Neural cell (in vitro differentiated cells): ENCODE measurements around the gene CENPX. TPM values are rescaled to one million over a fixed set of nuclear protein-coding genes. Genes with fewer than 3 reads are reported as not detected.

Experiments
- H2AFZ ChIP-seq: fragments of 200-600, 300-800 bp; sonication (generic), shearing (Covaris generic); 2 replicates; pipeline ENCODE4 v1.6.0; 2014; ENCODE audit warnings: low read depth, mild to moderate bottlenecking, antibody characterized with exemption, low read length, moderate library complexity
- H3F3A ChIP-seq: fragments of 200-600 bp; shearing (Covaris generic); 2 replicates; pipeline ENCODE4 v1.6.1; 2016; ENCODE audit warnings: mild to moderate bottlenecking, moderate library complexity, mixed read lengths, antibody characterized with exemption, low read length; ENCODE audit not compliant: insufficient read depth, poor library complexity, severe bottlenecking
- H3K27ac ChIP-seq: fragments of 200-600, 300-800 bp; sonication (generic), shearing (Covaris generic); 2 replicates; pipeline ENCODE4 v1.5.1; 2014; ENCODE audit warnings: mild to moderate bottlenecking, low read length, moderate library complexity
- H3K27me3 ChIP-seq: fragments of 300-800, 200-600 bp; sonication (generic), shearing (Covaris generic); 2 replicates; pipeline ENCODE4 v1.6.0; 2014; ENCODE audit warnings: mild to moderate bottlenecking, low read depth, low read length, moderate library complexity; ENCODE audit not compliant: insufficient read depth
- H3K36me3 ChIP-seq: fragments of 300-800, 200-600 bp; sonication (generic), shearing (Covaris generic); 2 replicates; pipeline ENCODE4 v1.5.1; 2014; ENCODE audit warnings: mild to moderate bottlenecking, antibody characterized with exemption, low read length, moderate library complexity; ENCODE audit not compliant: insufficient read depth
- H3K4me2 ChIP-seq: fragments of 300-800, 200-600 bp; sonication (generic), shearing (Covaris generic); 2 replicates; pipeline ENCODE4 v1.6.0; 2014; ENCODE audit warnings: mild to moderate bottlenecking, low read length
- H3K4me3 ChIP-seq: fragments of 300-800, 200-600 bp; sonication (generic), shearing (Covaris generic); 2 replicates; pipeline ENCODE4 v1.5.1; 2014; ENCODE audit warnings: mild to moderate bottlenecking, low read length, moderate library complexity
- H3K79me2 ChIP-seq: fragments of 200-600 bp; shearing (Covaris generic); replicated peaks from 2 replicates; pipeline ENCODE4 v1.6.0; 2014; ENCODE audit warnings: mild to moderate bottlenecking, low read length, moderate library complexity; ENCODE audit not compliant: insufficient read depth
- H3K9ac ChIP-seq: fragments of 300-800, 200-600 bp; sonication (generic), shearing (Covaris generic); 2 replicates; pipeline ENCODE4 v1.6.1; 2016; ENCODE audit warnings: mild to moderate bottlenecking, low read length, mixed read lengths
- H3K9me2 ChIP-seq: fragments of 200-600 bp; shearing (Covaris generic); 2 replicates; pipeline ENCODE4 v1.6.1; 2016; ENCODE audit warnings: mild to moderate bottlenecking, low read length, mixed read lengths; ENCODE audit not compliant: insufficient read depth
- H3K9me3 ChIP-seq: fragments of 200-600, 300-800 bp; sonication (generic), shearing (Covaris generic); 2 replicates; pipeline ENCODE4 v1.6.1; 2016; ENCODE audit warnings: mild to moderate bottlenecking, mixed run types, low read length, moderate library complexity, mixed read lengths
- H4K20me1 ChIP-seq: fragments of 200-600 bp; shearing (Covaris generic); 2 replicates; pipeline ENCODE4 v1.6.1; 2016; ENCODE audit warnings: mild to moderate bottlenecking, mixed run types; ENCODE audit not compliant: insufficient read depth
- CTCF ChIP-seq: fragments of 450-650 bp; IDR thresholded peaks from 2 replicates; pipeline ENCODE4 v1.5.1; 2014; ENCODE audit warnings: antibody characterized with exemption, mild to moderate bottlenecking, moderate library complexity; ENCODE audit not compliant: poor library complexity, severe bottlenecking
- EP300 ChIP-seq: fragments of 450-650 bp; conservative IDR thresholded peaks from 2 replicates; pipeline ENCODE4 v1.6.1; 2014; ENCODE audit warnings: antibody characterized with exemption, mild to moderate bottlenecking, moderate library complexity; ENCODE audit not compliant: poor library complexity, severe bottlenecking
- EZH2 ChIP-seq: fragments of 200-600, 300-800 bp; shearing (Covaris generic), sonication (generic); IDR thresholded peaks from 2 replicates; pipeline ENCODE4 v1.6.1; 2014; ENCODE audit warnings: antibody characterized with exemption, low read length, borderline replicate concordance, mild to moderate bottlenecking; ENCODE audit not compliant: insufficient read depth, poor library complexity, severe bottlenecking
- MXI1 ChIP-seq: fragments of 450-650 bp; conservative IDR thresholded peaks from 2 replicates; pipeline ENCODE4 v1.6.1; 2014; ENCODE audit warnings: antibody characterized with exemption, mild to moderate bottlenecking; ENCODE audit not compliant: poor library complexity, severe bottlenecking
- POLR2AphosphoS5 ChIP-seq: IDR thresholded peaks from 2 replicates; pipeline ENCODE4 v1.6.1; 2012
- RAD21 ChIP-seq: fragments of 450-650 bp; conservative IDR thresholded peaks from 2 replicates; pipeline ENCODE4 v1.6.1; 2014; ENCODE audit warnings: antibody characterized with exemption, mild to moderate bottlenecking, moderate library complexity
- SMC3 ChIP-seq: fragments of 450-650 bp; conservative IDR thresholded peaks from 2 replicates; pipeline ENCODE4 v1.6.1; 2014; ENCODE audit warnings: antibody characterized with exemption, mild to moderate bottlenecking, moderate library complexity; ENCODE audit not compliant: poor library complexity
- TAF1 ChIP-seq: IDR thresholded peaks from 2 replicates; pipeline ENCODE4 v1.6.1; 2012; ENCODE audit warnings: low read depth
- polyA plus RNA-seq: library from polyadenylated mRNA; depleted of rRNA; stranded (reverse); fragments of >200 nt; gene quantifications from 2 replicates; pipeline ENCODE4 v1.2.3, GENCODE V29; 2014
- TF ChIP-seq, protein P1 (sequence below): IDR thresholded peaks from 2 replicates; pipeline ENCODE4 v1.6.1; 2012; ENCODE audit warnings: borderline replicate concordance

Gene CENPX
- polyA plus RNA-seq, 1 donor from 2014 or later: 205 TPM

DNA sequence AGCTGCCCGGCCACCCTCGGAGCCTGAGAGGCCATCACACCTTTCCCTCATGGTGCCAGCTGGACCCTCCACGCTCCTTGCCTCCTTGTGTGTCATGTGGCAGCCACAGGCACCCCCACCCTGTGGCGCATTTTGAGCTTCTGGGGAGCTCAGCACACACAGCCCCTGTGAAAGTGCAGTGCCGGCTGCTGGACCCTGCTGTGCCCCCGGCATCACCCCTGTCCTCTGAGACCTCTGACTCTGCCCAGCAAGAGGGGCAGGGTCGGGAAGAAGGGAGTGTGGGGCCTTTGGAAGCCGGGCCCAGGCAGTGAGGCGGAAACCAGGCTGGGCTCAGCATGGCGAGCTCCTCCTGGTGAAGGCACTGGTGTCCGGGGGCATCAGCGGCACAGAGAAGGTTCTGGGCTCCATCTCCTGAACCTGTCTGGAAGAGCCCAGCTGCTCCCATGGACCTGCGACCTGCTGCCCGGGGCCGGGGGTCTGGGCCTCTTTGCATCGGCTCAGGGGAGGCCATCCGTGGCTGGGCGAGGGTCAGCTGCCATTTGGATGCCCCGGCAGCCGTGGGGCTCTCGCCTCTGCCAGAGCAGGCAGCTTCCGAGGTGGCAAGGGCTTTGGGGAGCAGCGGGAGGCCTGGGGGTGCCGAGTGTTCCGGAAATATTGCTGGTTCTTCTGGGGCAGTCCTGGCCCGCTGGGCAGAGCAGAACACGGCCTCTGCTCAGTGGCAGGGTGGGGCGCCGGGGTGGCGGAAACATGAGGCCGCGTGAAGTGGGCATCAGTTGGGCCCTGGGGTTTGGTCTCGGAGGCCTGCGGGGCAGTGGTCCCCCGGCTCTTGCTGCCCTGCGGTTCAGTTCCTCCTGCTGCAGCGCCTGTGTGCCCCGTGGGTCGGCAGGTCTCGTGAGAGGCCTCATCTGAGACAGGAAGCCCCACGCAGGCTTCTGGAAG lies 17.9 kb downstream of the CENPX start:
- no peak overlapping the region for H3K4me3 ChIP-seq
- no peaks in the 10 kb centered on the region for H3K27me3 ChIP-seq
- H3K36me3 ChIP-seq: no peaks in the 10 kb centered on the region
- H3K27ac ChIP-seq: no peak overlapping the region
- no peaks in the 10 kb centered on the region for H4K20me1 ChIP-seq
- no peak for TF ChIP-seq EP300
- TF ChIP-seq TAF1: no peak
- no peak for TF ChIP-seq CTCF
- no peak for TF ChIP-seq MXI1
- no peak for TF ChIP-seq RAD21
- no peak for TF ChIP-seq POLR2AphosphoS5
- no peak for TF ChIP-seq EZH2
- no peak for TF ChIP-seq SMC3
- H2AFZ ChIP-seq: no peak overlapping the region
- no peaks in the 10 kb centered on the region for H3K9me2 ChIP-seq
- no peaks in the 10 kb centered on the region for H3K9me3 ChIP-seq
- no peak overlapping the region for H3K4me2 ChIP-seq
- H3F3A ChIP-seq: no peaks in the 10 kb centered on the region
- H3K79me2 ChIP-seq: no peaks in the 10 kb centered on the region
- H3K9ac ChIP-seq: no peak overlapping the region

DNA sequence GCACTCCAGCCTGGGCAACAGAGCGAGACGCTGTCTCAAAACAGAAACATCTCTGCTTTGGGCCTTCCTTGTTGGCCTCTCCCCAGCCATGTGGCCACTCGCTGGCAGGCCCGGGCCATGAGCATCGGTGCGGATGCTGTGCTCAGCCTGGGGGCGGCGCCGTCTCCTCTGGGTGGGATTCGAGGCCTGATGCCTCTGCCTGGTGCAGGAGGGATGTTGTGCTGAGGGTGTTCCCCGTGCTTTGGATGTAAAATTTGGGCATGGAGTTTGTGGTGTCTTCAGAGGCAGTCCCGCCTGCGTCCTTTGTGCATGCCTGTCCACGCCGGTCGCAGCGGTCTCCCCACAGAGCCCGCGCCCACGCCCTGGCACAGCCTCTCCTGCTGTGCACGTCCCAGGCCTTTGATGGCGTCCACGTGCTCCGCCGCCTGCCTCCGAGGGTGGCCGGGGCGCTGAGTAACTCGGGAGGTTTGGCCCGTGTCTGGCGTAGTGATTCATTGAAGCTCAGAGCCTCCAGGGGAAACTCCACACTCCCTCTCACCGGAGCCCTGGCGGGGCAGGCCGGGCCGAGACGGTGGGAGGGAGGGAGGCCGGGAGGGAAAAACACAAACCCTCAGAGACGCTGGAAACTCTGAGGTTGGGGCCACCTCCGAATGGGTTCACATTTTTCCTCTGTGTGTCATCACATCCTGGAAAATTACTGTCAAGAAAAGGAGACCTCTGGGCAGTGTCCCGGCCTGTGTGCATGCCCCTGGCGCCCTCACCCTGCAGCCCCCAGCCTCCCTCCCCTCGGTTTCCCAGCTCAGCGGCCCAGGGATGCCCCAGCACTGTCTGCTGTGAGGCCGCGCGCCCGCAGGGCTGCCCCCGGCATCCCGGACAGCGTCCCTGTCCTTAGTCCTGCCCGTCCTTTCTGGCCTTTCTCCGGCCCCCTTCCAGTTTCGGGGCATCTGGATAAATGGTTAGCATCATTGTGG lies 19.0 kb downstream of the CENPX start:
- no peaks in the 10 kb centered on the region for H3K9me2 ChIP-seq
- no peak overlapping the region for H2AFZ ChIP-seq
- no peaks in the 10 kb centered on the region for H3F3A ChIP-seq
- H3K9ac ChIP-seq: no peak overlapping the region
- no peak overlapping the region for H3K4me2 ChIP-seq
- H3K36me3 ChIP-seq: no peaks in the 10 kb centered on the region
- no peaks in the 10 kb centered on the region for H3K79me2 ChIP-seq
- TF ChIP-seq RAD21: no peak
- no peak for TF ChIP-seq MXI1
- TF ChIP-seq TAF1: no peak
- no peak for TF ChIP-seq POLR2AphosphoS5
- no peak for TF ChIP-seq SMC3
- TF ChIP-seq CTCF: no peak
- no peak for TF ChIP-seq EZH2
- TF ChIP-seq EP300: no peak
- TF ChIP-seq, protein P1, sequence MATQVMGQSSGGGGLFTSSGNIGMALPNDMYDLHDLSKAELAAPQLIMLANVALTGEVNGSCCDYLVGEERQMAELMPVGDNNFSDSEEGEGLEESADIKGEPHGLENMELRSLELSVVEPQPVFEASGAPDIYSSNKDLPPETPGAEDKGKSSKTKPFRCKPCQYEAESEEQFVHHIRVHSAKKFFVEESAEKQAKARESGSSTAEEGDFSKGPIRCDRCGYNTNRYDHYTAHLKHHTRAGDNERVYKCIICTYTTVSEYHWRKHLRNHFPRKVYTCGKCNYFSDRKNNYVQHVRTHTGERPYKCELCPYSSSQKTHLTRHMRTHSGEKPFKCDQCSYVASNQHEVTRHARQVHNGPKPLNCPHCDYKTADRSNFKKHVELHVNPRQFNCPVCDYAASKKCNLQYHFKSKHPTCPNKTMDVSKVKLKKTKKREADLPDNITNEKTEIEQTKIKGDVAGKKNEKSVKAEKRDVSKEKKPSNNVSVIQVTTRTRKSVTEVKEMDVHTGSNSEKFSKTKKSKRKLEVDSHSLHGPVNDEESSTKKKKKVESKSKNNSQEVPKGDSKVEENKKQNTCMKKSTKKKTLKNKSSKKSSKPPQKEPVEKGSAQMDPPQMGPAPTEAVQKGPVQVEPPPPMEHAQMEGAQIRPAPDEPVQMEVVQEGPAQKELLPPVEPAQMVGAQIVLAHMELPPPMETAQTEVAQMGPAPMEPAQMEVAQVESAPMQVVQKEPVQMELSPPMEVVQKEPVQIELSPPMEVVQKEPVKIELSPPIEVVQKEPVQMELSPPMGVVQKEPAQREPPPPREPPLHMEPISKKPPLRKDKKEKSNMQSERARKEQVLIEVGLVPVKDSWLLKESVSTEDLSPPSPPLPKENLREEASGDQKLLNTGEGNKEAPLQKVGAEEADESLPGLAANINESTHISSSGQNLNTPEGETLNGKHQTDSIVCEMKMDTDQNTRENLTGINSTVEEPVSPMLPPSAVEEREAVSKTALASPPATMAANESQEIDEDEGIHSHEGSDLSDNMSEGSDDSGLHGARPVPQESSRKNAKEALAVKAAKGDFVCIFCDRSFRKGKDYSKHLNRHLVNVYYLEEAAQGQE: no peak
- no peaks in the 10 kb centered on the region for H3K27me3 ChIP-seq
- no peaks in the 10 kb centered on the region for H3K9me3 ChIP-seq
- H3K27ac ChIP-seq: no peak overlapping the region
- no peaks in the 10 kb centered on the region for H4K20me1 ChIP-seq
- no peak overlapping the region for H3K4me3 ChIP-seq
